Epidermal melanocyte (primary cell): ENCODE measurements around the gene EBF3.

Experiments used
- DNase-seq: peaks from one replicate; pipeline ENCODE4 v3.0.0; 2011; ENCODE audit warnings: low spot score; ENCODE audit not compliant: insufficient read length

The EBF3 gene

GRCh38 chr10:129854158-129854557 is 109.9 kb downstream of the EBF3 start:
- DNase-seq: no peak

GRCh38 chr10:129853562-129853903 is 110.5 kb downstream of the EBF3 start:
- peak; percentile 27 for DNase-seq

- DNase-seq: no peak
These were observed 111.1 kb downstream of the EBF3 start for GRCh38 chr10:129852829-129853561.

- no peak for DNase-seq
These were observed 112.0 kb downstream of the EBF3 start for GRCh38 chr10:129851941-129852640.

- no peak for DNase-seq
These were observed 113.3 kb downstream of the EBF3 start for GRCh38 chr10:129850790-129851189.

GRCh38 chr10:129850316-129850715 is 113.8 kb downstream of the EBF3 start:
- DNase-seq: no peak

- no peak for DNase-seq
These were observed 114.2 kb downstream of the EBF3 start for GRCh38 chr10:129849853-129850252.

- DNase-seq: no peak
These were observed 114.7 kb downstream of the EBF3 start for GRCh38 chr10:129849452-129849750.

- DNase-seq: no peak
These were observed 115.2 kb downstream of the EBF3 start for GRCh38 chr10:129848696-129849451.

- no peak for DNase-seq
These were observed 116.2 kb downstream of the EBF3 start for GRCh38 chr10:129847741-129848483.

- no peak for DNase-seq
These were observed 117.1 kb downstream of the EBF3 start for GRCh38 chr10:129846991-129847391.

- DNase-seq: no peak
These were observed 118.8 kb downstream of the EBF3 start for GRCh38 chr10:129845111-129845753.

GRCh38 chr10:129844216-129844766 is 119.8 kb downstream of the EBF3 start:
- DNase-seq: no peak

- DNase-seq: no peak
These were observed 120.4 kb downstream of the EBF3 start for GRCh38 chr10:129843702-129844101.

- DNase-seq: no peak
These were observed 120.9 kb downstream of the EBF3 start for GRCh38 chr10:129843131-129843541.

GRCh38 chr10:129842031-129842430 is 122.0 kb downstream of the EBF3 start:
- DNase-seq: no peak

GRCh38 chr10:129841590-129841989 is 122.5 kb downstream of the EBF3 start:
- no peak for DNase-seq

GRCh38 chr10:129841071-129841470 is 123.0 kb downstream of the EBF3 start:
- no peak for DNase-seq

GRCh38 chr10:129840196-129840590 is 123.9 kb downstream of the EBF3 start:
- DNase-seq: no peak

GRCh38 chr10:129839285-129840195 is 124.5 kb downstream of the EBF3 start:
- DNase-seq: no peak
